HEK293 (cell line): Measurements from ENCODE around the gene CAPS.

ENCODE experiments used
- CTCF ChIA-PET: fragments of 350-600 bp; formaldehyde crosslinking; extraction: SDS; loops from one replicate; lab custom pipeline; 2021; ENCODE audit warnings: antibody characterized with exemption; lab: Yijun Ruan, JAX
- POLR2A ChIA-PET: fragments of 300-600 bp; formaldehyde crosslinking; extraction: SDS; loops from one replicate; lab custom pipeline; 2020; ENCODE audit warnings: antibody characterized with exemption, inconsistent platforms; lab: Yijun Ruan, JAX
- H3K27ac ChIP-seq: fragments of 200-500 bp; sonication (Bioruptor generic); 2 replicates; pipeline ENCODE4 v1.5.1; 2014; ENCODE audit warnings: low read depth, low read length, control low read depth, inconsistent platforms; ENCODE audit errors: extremely low read depth
- H3K36me3 ChIP-seq, 2 experiments: fragments of 200-500 bp in 1 of 2; sonication (Bioruptor generic) in 1 of 2; 1 replicate in 1 of 2; 2 replicates in 1 of 2; pipeline ENCODE4 v1.5.1; 2014 to 2017; ENCODE audit warnings: inconsistent platforms in 2 of 2, low read length in 2 of 2; ENCODE audit not compliant: control insufficient read depth in 2 of 2, insufficient read depth in 1 of 2
- H3K4me1 ChIP-seq: fragments of 200-500 bp; sonication (Bioruptor generic); 2 replicates; pipeline ENCODE4 v1.5.1; 2014; ENCODE audit warnings: mild to moderate bottlenecking, low read length, inconsistent platforms; ENCODE audit not compliant: control insufficient read depth, insufficient read depth
- H3K4me3 ChIP-seq: 2 replicates; pipeline ENCODE4 v1.5.1; 2011; ENCODE audit warnings: low read depth, mild to moderate bottlenecking, control low read depth, low read length, moderate library complexity
- H3K9me3 ChIP-seq: fragments of 200-500 bp; sonication (Bioruptor generic); 2 replicates; pipeline ENCODE4 v1.5.1; 2014; ENCODE audit warnings: low read depth, low read length, inconsistent platforms; ENCODE audit not compliant: control insufficient read depth, insufficient read depth
- BCL11B ChIP-seq: fragments of 450-650 bp; formaldehyde crosslinking; IDR thresholded peaks from 2 replicates; pipeline ENCODE4 v1.5.1; 2016; ENCODE audit warnings: low read depth, missing biosample characterization, missing genetic modification characterization
- CTCF ChIP-seq: fragments of 450-650 bp; formaldehyde crosslinking; IDR thresholded peaks from 2 replicates; pipeline ENCODE4 v1.5.1; 2016; ENCODE audit warnings: missing biosample characterization, missing genetic modification characterization
- FEZF1 ChIP-seq: fragments of 450-650 bp; formaldehyde crosslinking; IDR thresholded peaks from 2 replicates; pipeline ENCODE4 v1.5.1; 2016; ENCODE audit warnings: missing biosample characterization, missing genetic modification characterization
- GLI2 ChIP-seq: fragments of 450-650 bp; formaldehyde crosslinking; IDR thresholded peaks from 2 replicates; pipeline ENCODE4; 2017; ENCODE audit warnings: missing biosample characterization, missing genetic modification characterization, low read depth, borderline replicate concordance
- ZBTB21 ChIP-seq: fragments of 450-650 bp; formaldehyde crosslinking; IDR thresholded peaks from 2 replicates; pipeline ENCODE4 v1.5.1; 2017; ENCODE audit warnings: missing biosample characterization, missing genetic modification characterization
- ZBTB26 ChIP-seq: fragments of 450-650 bp; formaldehyde crosslinking; optimal IDR thresholded peaks from 2 replicates; pipeline ENCODE3; 2016; ENCODE audit warnings: missing biosample characterization, mild to moderate bottlenecking, missing genetic modification characterization
- ZIC2 ChIP-seq: fragments of 450-650 bp; formaldehyde crosslinking; IDR thresholded peaks from 2 replicates; pipeline ENCODE4 v1.5.1; 2016; ENCODE audit warnings: missing biosample characterization, missing genetic modification characterization
- ZNF157 ChIP-seq: fragments of 450-650 bp; formaldehyde crosslinking; IDR thresholded peaks from 2 replicates; pipeline ENCODE4 v1.5.1; 2016; ENCODE audit warnings: missing biosample characterization, missing genetic modification characterization
- ZNF16 ChIP-seq: fragments of 450-650 bp; formaldehyde crosslinking; IDR thresholded peaks from 2 replicates; pipeline ENCODE4 v1.5.1; 2016; ENCODE audit warnings: low read depth, missing biosample characterization, missing genetic modification characterization
- ZNF19 ChIP-seq: fragments of 450-650 bp; formaldehyde crosslinking; IDR thresholded peaks from 2 replicates; pipeline ENCODE4; 2016; ENCODE audit warnings: missing biosample characterization, missing genetic modification characterization, low read depth
- ZNF211 ChIP-seq: fragments of 450-650 bp; formaldehyde crosslinking; IDR thresholded peaks from 2 replicates; pipeline ENCODE4 v1.5.1; 2016; ENCODE audit warnings: low read depth, missing biosample characterization, missing genetic modification characterization
- ZNF341 ChIP-seq: fragments of 450-650 bp; formaldehyde crosslinking; IDR thresholded peaks from 2 replicates; pipeline ENCODE4; 2016; ENCODE audit warnings: low read depth, missing biosample characterization, missing genetic modification characterization
- ZNF394 ChIP-seq: fragments of 450-650 bp; formaldehyde crosslinking; IDR thresholded peaks from 2 replicates; pipeline ENCODE4 v1.5.1; 2016; ENCODE audit warnings: missing biosample characterization, missing genetic modification characterization, mild to moderate bottlenecking, moderate library complexity, borderline replicate concordance
- ZNF423 ChIP-seq: fragments of 450-650 bp; formaldehyde crosslinking; IDR thresholded peaks from 2 replicates; pipeline ENCODE4 v1.5.1; 2016; ENCODE audit warnings: missing biosample characterization, missing genetic modification characterization
- ZNF561 ChIP-seq: fragments of 450-650 bp; IDR thresholded peaks from 2 replicates; pipeline ENCODE4 v1.5.1; 2018; ENCODE audit warnings: missing biosample characterization, missing genetic modification characterization, borderline replicate concordance
- ZNF585B ChIP-seq: fragments of 450-650 bp; formaldehyde crosslinking; IDR thresholded peaks from 2 replicates; pipeline ENCODE4 v1.5.1; 2016; ENCODE audit warnings: missing biosample characterization, missing genetic modification characterization
- ZNF596 ChIP-seq: fragments of 450-650 bp; IDR thresholded peaks from 2 replicates; pipeline ENCODE4 v1.5.0; 2018; ENCODE audit warnings: missing biosample characterization, mild to moderate bottlenecking, missing genetic modification characterization, moderate library complexity
- ZNF600 ChIP-seq: fragments of 450-650 bp; formaldehyde crosslinking; IDR thresholded peaks from 2 replicates; pipeline ENCODE4 v1.5.1; 2016; ENCODE audit warnings: missing biosample characterization, missing genetic modification characterization
- ZNF623 ChIP-seq: fragments of 450-650 bp; formaldehyde crosslinking; IDR thresholded peaks from 2 replicates; pipeline ENCODE4 v1.5.1; 2016; ENCODE audit warnings: missing biosample characterization, missing genetic modification characterization
- ZNF776 ChIP-seq: fragments of 450-650 bp; formaldehyde crosslinking; IDR thresholded peaks from 2 replicates; pipeline ENCODE4 v1.5.0; 2017; ENCODE audit warnings: missing biosample characterization, missing genetic modification characterization, borderline replicate concordance
- TF ChIP-seq, protein P1 (sequence below): fragments of 450-650 bp; formaldehyde crosslinking; IDR thresholded peaks from 2 replicates; pipeline ENCODE4 v1.5.1; 2016; ENCODE audit warnings: missing biosample characterization, missing genetic modification characterization

Gene CAPS

DNA sequence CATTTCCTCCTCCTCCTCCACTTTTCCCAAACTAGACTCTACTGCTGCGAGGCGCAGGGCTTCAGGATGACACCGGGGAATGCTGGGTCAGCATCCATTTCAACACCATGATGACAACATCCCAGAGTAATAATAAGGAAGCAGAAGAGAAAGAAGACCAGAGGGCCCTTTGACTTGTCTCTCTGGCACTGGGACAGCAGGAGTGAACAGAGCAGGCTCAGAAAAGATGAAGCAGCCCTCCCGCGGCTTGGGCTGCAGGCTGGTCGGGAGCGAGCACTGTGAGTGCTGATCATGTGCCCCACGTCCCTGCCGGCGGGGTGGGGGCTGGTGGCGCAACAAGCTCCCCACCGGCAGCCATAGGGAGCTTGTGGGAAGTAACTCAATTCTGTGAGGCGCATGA lies 33.4 kb downstream of the CAPS start:
- CTCF ChIA-PET, result interaction anchor here (0.9 to 4.1 kb wide), 4 partner anchors 11 to 143 kb away, joined by 4 to 19 read pairs (median 4); no protein-coding TSS in a partner anchor
- H3K27ac ChIP-seq, result no peak overlapping the region
- H3K4me3 ChIP-seq, result no peak overlapping the region
- peaks cover 7% of the 10 kb centered on the region for H3K4me1 ChIP-seq
- H3K36me3 ChIP-seq, result peaks cover 0 to 32% of the 10 kb centered on the region in 2 experiments; a peak in 2 of 3 replicates
- peak; percentile 72; the same call in 1 of the 2 replicates for TF ChIP-seq ZNF600 (tag by site-specific recombination)
- 0 out of 2 replicates have a peak, but pooled peaks have one; percentile 9 for TF ChIP-seq ZNF341 (tag by site-specific recombination)
- peak; percentile 9 for TF ChIP-seq ZBTB26 (tag by site-specific recombination)
- no peak for TF ChIP-seq ZNF211
- peak; percentile 80 for TF ChIP-seq ZIC2 (tag by site-specific recombination)
- H3K9me3 ChIP-seq, result no peaks in the 10 kb centered on the region
- POLR2A ChIA-PET, result interaction anchor here (0.6 kb wide), 1 partner anchor 770 kb away, joined by 3 read pairs; no protein-coding TSS in a partner anchor

DNA sequence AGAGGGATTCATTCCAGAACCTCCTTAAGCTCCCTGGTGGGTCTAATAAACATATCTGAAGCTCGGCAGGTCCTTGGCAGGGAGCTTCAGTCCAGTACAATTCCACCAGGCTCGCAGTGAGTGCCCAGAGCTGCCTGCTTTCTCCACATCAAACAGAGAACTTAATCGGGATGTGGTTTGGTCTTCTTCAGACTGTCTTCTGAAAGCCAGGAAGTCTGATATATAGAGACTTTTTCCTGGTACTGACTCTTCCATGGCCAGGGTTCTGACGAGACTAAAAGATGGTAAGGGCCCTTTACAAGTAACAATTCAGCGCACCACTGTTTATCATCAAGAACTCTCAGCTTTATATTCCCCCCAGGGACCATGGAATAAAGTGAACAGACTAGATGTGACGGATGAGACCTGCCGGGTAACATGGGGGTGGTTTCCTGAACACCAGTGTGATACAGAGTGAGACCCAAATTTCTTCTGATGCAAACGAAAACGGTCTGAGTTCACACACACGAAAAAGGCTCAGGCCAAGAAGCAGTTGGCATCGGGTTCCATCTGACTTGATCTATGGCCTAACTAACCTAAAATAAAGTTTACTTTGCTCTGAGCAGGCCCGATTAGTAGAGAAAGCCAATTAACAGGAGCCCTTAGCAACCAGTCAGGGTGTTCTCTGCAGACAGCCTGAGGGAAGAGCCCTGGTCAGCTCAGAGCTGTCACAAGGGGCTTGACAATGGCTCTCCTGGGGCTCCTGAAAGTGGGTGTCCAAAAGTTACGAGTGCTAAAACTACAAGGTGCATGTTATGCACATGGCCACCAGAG lies 34.9 kb downstream of the CAPS start:
- no peak overlapping the region for H3K4me3 ChIP-seq
- CTCF ChIA-PET, result interaction anchor here (0.6 to 4.1 kb wide), 6 partner anchors 15 to 145 kb away, joined by 3 to 19 read pairs (median 6); no protein-coding TSS in a partner anchor
- H3K36me3 ChIP-seq, result peaks cover 0 to 33% of the 10 kb centered on the region in 2 experiments; a peak in 2 of 3 replicates
- TF ChIP-seq ZNF19 (no peak), ZNF341 (tag by site-specific recombination) (peak; percentile 61), ZNF16 (tag by site-specific recombination) (no peak)
- TF ChIP-seq, all 188 proteins: peak for 1
- Histone ChIP-seq H3K9me3 (no peaks in the 10 kb centered on the region), H3K27ac (no peak overlapping the region), H3K4me1 (peaks cover 12% of the 10 kb centered on the region)
- POLR2A ChIA-PET, result no interaction called here

DNA sequence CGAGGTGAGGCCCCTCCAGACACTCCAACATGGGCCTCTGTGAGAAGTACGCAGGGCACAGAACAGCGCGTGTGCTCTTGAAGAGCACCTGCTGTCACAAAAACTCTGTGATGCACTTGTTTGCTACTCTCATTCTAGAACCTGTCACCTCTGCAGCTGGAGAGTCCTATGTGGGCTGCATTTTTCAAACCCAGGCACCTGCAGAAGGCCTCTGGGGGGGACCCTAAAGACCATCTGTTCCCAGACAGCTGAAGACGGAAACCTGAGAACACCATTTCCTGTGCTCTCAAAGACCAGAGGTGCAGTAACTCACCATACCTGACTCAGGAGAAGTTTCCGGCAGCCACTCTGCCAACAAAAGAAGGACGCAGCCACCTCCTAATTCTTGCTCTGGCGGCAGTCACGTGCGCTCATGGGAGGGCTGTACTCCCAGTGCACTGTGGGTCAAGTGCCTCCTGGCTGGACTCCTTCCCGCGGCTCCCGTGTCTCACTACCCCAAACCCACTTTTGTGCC lies 35.8 kb downstream of the CAPS start:
- H3K9me3 ChIP-seq, result no peaks in the 10 kb centered on the region
- ChIA-PET POLR2A (no interaction called here), CTCF (interaction anchor here (1.6 to 4.1 kb wide), 3 partner anchors 18 to 73 kb away, joined by 3 to 19 read pairs (median 5); no protein-coding TSS in a partner anchor)
- H3K27ac ChIP-seq, result no peak overlapping the region
- H3K36me3 ChIP-seq, result peaks cover 0 to 33% of the 10 kb centered on the region in 2 experiments; a peak in 2 of 3 replicates
- H3K4me1 ChIP-seq, result peaks cover 21% of the 10 kb centered on the region
- H3K4me3 ChIP-seq, result no peak overlapping the region
- no peak for TF ChIP-seq ZNF776 (tag by site-specific recombination)
- no peak for TF ChIP-seq ZNF623
- TF ChIP-seq GLI2 (tag by site-specific recombination), result no peak
- no peak for TF ChIP-seq ZNF596 (tag by site-specific recombination)
- no peak for TF ChIP-seq BCL11B (tag by site-specific recombination)
- no peak for TF ChIP-seq ZNF157
- TF ChIP-seq, protein P1, sequence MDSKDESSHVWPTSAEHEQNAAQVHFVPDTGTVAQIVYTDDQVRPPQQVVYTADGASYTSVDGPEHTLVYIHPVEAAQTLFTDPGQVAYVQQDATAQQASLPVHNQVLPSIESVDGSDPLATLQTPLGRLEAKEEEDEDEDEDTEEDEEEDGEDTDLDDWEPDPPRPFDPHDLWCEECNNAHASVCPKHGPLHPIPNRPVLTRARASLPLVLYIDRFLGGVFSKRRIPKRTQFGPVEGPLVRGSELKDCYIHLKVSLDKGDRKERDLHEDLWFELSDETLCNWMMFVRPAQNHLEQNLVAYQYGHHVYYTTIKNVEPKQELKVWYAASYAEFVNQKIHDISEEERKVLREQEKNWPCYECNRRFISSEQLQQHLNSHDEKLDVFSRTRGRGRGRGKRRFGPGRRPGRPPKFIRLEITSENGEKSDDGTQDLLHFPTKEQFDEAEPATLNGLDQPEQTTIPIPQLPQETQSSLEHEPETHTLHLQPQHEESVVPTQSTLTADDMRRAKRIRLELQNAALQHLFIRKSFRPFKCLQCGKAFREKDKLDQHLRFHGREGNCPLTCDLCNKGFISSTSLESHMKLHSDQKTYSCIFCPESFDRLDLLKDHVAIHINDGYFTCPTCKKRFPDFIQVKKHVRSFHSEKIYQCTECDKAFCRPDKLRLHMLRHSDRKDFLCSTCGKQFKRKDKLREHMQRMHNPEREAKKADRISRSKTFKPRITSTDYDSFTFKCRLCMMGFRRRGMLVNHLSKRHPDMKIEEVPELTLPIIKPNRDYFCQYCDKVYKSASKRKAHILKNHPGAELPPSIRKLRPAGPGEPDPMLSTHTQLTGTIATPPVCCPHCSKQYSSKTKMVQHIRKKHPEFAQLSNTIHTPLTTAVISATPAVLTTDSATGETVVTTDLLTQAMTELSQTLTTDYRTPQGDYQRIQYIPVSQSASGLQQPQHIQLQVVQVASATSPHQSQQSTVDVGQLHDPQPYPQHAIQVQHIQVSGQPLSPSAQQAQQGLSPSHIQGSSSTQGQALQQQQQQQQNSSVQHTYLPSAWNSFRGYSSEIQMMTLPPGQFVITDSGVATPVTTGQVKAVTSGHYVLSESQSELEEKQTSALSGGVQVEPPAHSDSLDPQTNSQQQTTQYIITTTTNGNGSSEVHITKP (tag by site-specific recombination), result no peak
- TF ChIP-seq ZNF423, result no peak
- TF ChIP-seq CTCF (tag by site-specific recombination), result no peak
- TF ChIP-seq ZNF585B, result no peak
- no peak for TF ChIP-seq ZNF561 (tag by site-specific recombination)
- TF ChIP-seq ZBTB21 (tag by site-specific recombination), result no peak
- no peak for TF ChIP-seq ZNF394 (tag by site-specific recombination)
- no peak for TF ChIP-seq FEZF1 (tag by site-specific recombination)
